ENCODE results near the gene CDKN1C.

CDKN1C gene

GRCh38 chr11:2837651-2838050 lies 47.9 kb downstream of the CDKN1C start:
- H3K9me3 ChIP-seq (ENCODE audit: insufficient read depth, low read length), result no peaks in the 10 kb centered on the region
- H4K20me1 ChIP-seq (ENCODE audit: low read depth, low read length), result no peaks in the 10 kb centered on the region; the same call in 1 of the 2 replicates
- H3K9me2 ChIP-seq (replicated peaks; ENCODE audit: insufficient read depth, low read length), result no peaks in the 10 kb centered on the region
- no peak overlapping the region for H3K9ac ChIP-seq (ENCODE audit: low read length)
- no peak for TF ChIP-seq EZH2phosphoT487 (conservative IDR thresholded peaks at IDR 0.05; ENCODE audit: low read length)
- TF ChIP-seq CTCF (IDR thresholded peaks at IDR 0.05; ENCODE audit: insufficient read depth, low read length, poor library complexity, severe bottlenecking), result no peak
- no peak overlapping the region for H3K4me2 ChIP-seq (ENCODE audit: low read depth, low read length, poor library complexity, severe bottlenecking)
- H3K4me3 ChIP-seq (ENCODE audit: insufficient read depth, low read length, poor library complexity, severe bottlenecking), result no peak overlapping the region
- H3K27me3 ChIP-seq (ENCODE audit: low read length), result no peaks in the 10 kb centered on the region
- no peaks in the 10 kb centered on the region for H3K79me2 ChIP-seq (ENCODE audit: insufficient read depth, low read length)
- no peaks in the 10 kb centered on the region for H3K36me3 ChIP-seq (ENCODE audit: low read length)
- no peak overlapping the region for H2AFZ ChIP-seq (ENCODE audit: low read depth, low read length, severe bottlenecking)
- no peak overlapping the region for H3K27ac ChIP-seq (ENCODE audit: low read depth, low read length)
- H3F3A ChIP-seq (ENCODE audit: insufficient read depth), result no peaks in the 10 kb centered on the region

- Histone ChIP-seq H3K27ac (ENCODE audit: low read depth, low read length) (no peak overlapping the region), H4K20me1 (ENCODE audit: low read depth, low read length) (no peaks in the 10 kb centered on the region; the same call in 1 of the 2 replicates), H3K36me3 (ENCODE audit: low read length) (no peaks in the 10 kb centered on the region), H2AFZ (ENCODE audit: low read depth, low read length, severe bottlenecking) (no peak overlapping the region), H3K4me3 (ENCODE audit: insufficient read depth, low read length, poor library complexity, severe bottlenecking) (no peak overlapping the region), H3K27me3 (ENCODE audit: low read length) (no peaks in the 10 kb centered on the region), H3K9me2 (replicated peaks; ENCODE audit: insufficient read depth, low read length) (no peaks in the 10 kb centered on the region), H3K9me3 (ENCODE audit: insufficient read depth, low read length) (no peaks in the 10 kb centered on the region), H3K79me2 (ENCODE audit: insufficient read depth, low read length) (no peaks in the 10 kb centered on the region), H3K4me2 (ENCODE audit: low read depth, low read length, poor library complexity, severe bottlenecking) (no peak overlapping the region), H3F3A (ENCODE audit: insufficient read depth) (no peaks in the 10 kb centered on the region), H3K9ac (ENCODE audit: low read length) (no peak overlapping the region)
- TF ChIP-seq EZH2phosphoT487 (conservative IDR thresholded peaks at IDR 0.05; ENCODE audit: low read length) (no peak), CTCF (IDR thresholded peaks at IDR 0.05; ENCODE audit: insufficient read depth, low read length, poor library complexity, severe bottlenecking) (no peak)
Observed at GRCh38 chr11:2837096-2837601, 48.4 kb downstream of the CDKN1C start.

- no peak overlapping the region for H3K27ac ChIP-seq (ENCODE audit: low read depth, low read length)
- TF ChIP-seq CTCF (IDR thresholded peaks at IDR 0.05; ENCODE audit: insufficient read depth, low read length, poor library complexity, severe bottlenecking) (no peak), EZH2phosphoT487 (conservative IDR thresholded peaks at IDR 0.05; ENCODE audit: low read length) (no peak)
- no peak overlapping the region for H2AFZ ChIP-seq (ENCODE audit: low read depth, low read length, severe bottlenecking)
- no peak overlapping the region for H3K4me3 ChIP-seq (ENCODE audit: insufficient read depth, low read length, poor library complexity, severe bottlenecking)
- H3K9ac ChIP-seq (ENCODE audit: low read length), result no peak overlapping the region
- no peaks in the 10 kb centered on the region for H3F3A ChIP-seq (ENCODE audit: insufficient read depth)
- H3K27me3 ChIP-seq (ENCODE audit: low read length), result no peaks in the 10 kb centered on the region
- no peaks in the 10 kb centered on the region for H3K9me2 ChIP-seq (replicated peaks; ENCODE audit: insufficient read depth, low read length)
- no peak overlapping the region for H3K4me2 ChIP-seq (ENCODE audit: low read depth, low read length, poor library complexity, severe bottlenecking)
- no peaks in the 10 kb centered on the region; the same call in 1 of the 2 replicates for H4K20me1 ChIP-seq (ENCODE audit: low read depth, low read length)
- H3K36me3 ChIP-seq (ENCODE audit: low read length), result no peaks in the 10 kb centered on the region
- H3K79me2 ChIP-seq (ENCODE audit: insufficient read depth, low read length), result no peaks in the 10 kb centered on the region
- H3K9me3 ChIP-seq (ENCODE audit: insufficient read depth, low read length), result no peaks in the 10 kb centered on the region
Observed at GRCh38 chr11:2836315-2837095, 49.1 kb downstream of the CDKN1C start.
